Adipose tissue (tissue), 3 donors: ENCODE measurements around the gene SLC4A4. TPM values are rescaled to one million over a fixed set of nuclear protein-coding genes. Genes with fewer than 3 reads are reported as not detected.

Experiments used
- H3K27ac ChIP-seq: one replicate; pipeline ENCODE4 v1.5.1; 2013; ENCODE audit warnings: low read depth, low read length
- WGBS, 3 donors: extraction: QIAGEN DNeasy Blood & Tissue Kit; methylation state at CpG; one replicate each; pipeline ENCODE4 v1.1.7; 2013; 5-methylcytosine and 5-hydroxymethylcytosine counted together
- polyA plus RNA-seq, 3 donors: library from polyadenylated mRNA; stranded (reverse); fragments of 200-250 nt; gene quantifications; one replicate each; pipeline ENCODE4 v1.2.3, GENCODE V29; 2013
- donor health status: healthy with polysubstance abuse.
- donor health status: Bipolar disorder and iron deficiency.
- donor health status: healthy.

SLC4A4 gene
- polyA plus RNA-seq, 3 donors = 1.8 to 70.0 (median 3.1) TPM

DNA sequence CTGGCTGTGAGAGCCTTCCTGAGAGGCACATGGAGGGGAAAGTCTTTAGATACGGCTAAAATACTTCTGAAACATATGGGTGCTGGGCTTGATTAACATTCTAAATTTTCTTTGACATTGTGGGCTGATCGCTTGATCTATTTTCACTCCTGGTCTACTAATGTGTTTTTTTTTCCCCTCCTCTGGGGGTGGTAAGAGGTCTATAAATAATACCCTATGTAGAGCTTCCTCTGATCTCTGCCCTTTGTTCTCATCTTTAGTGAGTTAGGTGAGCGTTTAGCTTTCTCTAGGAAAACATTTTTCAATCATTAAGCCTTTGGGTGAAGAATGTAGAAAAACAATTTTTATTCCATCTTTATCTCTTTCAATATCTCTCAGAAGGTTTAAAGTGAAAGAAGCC lies 9.8 kb downstream of the SLC4A4 start:
- no peak overlapping the region for H3K27ac ChIP-seq
- 73 to 79% (median 76%) methylated on average over 3 of the region's 3 CpGs for WGBS, 3 donors

GRCh38 chr4:71355045-71355444 lies 16.2 kb downstream of the SLC4A4 start:
- 44 to 55% (median 53%) methylated on average over 1 of the region's 1 CpG for WGBS, 3 donors

GRCh38 chr4:71355971-71356370 lies 17.2 kb downstream of the SLC4A4 start:
- no peak overlapping the region for H3K27ac ChIP-seq

More at GRCh38 chr4:71355045-71355444, 16.2 kb downstream of the SLC4A4 start:
- no peak overlapping the region for H3K27ac ChIP-seq

GRCh38 chr4:71356924-71357663 lies 18.3 kb downstream of the SLC4A4 start:
- 58 to 89% (median 83%) methylated on average over 6 of the region's 6 CpGs for WGBS, 3 donors
- no peak overlapping the region for H3K27ac ChIP-seq

DNA sequence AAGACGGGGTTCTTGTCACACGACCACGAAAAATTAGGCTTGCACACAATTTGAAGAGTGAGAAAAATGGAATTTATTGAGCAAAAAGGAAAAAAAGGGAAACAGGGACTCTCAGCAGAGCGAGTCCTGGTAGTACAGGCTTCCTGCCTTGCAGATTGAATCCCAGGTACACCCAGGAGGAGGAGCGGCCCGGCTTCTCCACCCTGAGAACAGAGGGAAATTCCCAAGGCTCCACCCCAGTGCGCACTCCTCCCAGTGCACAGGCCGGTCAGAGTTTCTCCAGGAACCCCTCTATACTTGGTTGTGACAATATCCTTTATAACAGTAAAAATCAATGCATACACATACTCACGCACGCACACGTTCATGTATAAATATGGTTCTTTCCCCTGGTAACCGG lies 22.0 kb downstream of the SLC4A4 start:
- H3K27ac ChIP-seq = no peak overlapping the region
- 87 to 93% (median 91%) methylated on average over 12 of the region's 12 CpGs for WGBS, 3 donors

DNA sequence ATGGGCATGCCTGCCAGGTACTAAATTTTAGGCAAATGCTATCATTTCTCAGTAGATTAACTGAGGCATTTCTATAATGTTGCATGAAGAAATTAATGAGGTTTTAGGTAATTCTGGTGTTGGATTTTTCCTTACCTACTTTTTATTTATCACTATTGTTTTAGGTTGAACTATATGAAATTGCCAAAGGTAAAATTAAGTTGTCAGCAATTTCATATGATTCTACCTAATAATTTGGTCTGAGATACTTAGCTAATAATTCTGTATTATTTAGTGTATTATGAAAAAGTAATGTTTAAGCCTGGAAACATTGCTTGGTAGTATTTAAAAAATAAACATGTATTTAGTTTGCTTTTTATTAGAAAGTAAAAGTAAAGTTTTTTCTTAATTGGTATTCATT lies 22.7 kb downstream of the SLC4A4 start:
- H3K27ac ChIP-seq = no peak overlapping the region

DNA sequence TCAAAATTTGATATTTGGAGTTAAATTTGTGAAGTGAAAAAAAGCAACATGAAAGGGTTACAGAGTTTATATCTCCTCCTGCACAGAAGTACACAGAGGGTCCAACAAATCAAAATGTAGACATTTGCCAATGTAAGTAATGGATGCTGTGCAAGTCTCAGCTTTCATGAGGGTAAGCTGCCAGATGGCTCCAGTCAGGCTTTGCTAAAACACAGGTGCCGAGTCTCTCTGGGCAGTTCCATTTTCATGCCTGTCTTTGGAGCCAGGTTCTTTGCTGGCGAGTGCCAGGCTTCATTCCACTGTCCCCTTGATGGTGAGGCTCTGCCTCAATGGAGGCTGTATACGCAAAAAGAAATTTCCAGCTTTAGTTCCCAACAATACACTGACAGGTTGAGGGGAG lies 27.9 kb downstream of the SLC4A4 start:
- WGBS, 3 donors = 70 to 92% (median 88%) methylated on average over 3 of the region's 3 CpGs
- no peak overlapping the region for H3K27ac ChIP-seq

DNA sequence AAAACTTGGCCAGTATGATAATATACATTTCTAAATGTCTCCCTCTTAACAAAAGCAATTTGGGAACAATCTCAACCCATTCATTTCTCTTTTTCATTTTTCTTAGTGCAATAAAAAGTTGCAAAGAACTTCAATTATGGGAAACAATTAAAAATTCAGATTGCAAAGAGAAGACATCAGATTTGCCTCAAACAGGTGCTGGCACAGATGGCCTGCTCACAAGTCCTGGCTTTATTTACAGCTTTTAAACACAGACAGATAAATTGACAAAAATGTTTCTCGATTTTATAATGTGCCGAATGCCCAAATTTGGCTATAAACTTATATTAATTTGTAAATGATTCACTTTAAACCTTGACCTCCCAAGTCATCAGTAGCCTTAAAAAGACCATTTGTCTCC lies 28.7 kb downstream of the SLC4A4 start:
- H3K27ac ChIP-seq = no peak overlapping the region
- WGBS, 3 donors = 63 to 90% (median 87%) methylated on average over 2 of the region's 2 CpGs

DNA sequence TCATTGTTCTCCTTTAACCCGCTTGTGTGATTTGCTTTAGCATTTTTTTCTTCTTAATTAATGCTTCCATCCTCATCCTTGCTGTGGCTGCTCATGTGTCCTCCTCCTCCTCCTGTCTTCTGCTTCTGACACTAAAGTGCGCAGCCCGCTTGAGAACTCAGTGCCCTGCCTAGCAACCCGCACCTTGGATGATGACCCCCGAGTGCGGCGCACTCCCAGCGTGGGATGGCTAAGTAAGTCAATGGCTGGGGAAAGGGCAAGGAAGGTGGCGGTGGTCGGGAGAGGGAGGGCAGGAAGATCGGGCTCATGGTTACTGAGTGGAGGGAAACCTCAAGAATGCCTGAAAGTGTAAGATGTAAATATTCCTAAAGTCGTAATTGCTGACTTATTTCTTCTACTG lies 30.1 kb downstream of the SLC4A4 start:
- WGBS, 3 donors = 89 to 95% (median 91%) methylated on average over 12 of the region's 12 CpGs
- H3K27ac ChIP-seq = no peak overlapping the region

GRCh38 chr4:71369536-71369935 lies 30.7 kb downstream of the SLC4A4 start:
- H3K27ac ChIP-seq = no peak overlapping the region

- 92 to 100% (median 98%) methylated on average over 2 of the region's 2 CpGs for WGBS, 3 donors
- no peak overlapping the region for H3K27ac ChIP-seq
Observed at GRCh38 chr4:71375494-71375893, 36.7 kb downstream of the SLC4A4 start.

DNA sequence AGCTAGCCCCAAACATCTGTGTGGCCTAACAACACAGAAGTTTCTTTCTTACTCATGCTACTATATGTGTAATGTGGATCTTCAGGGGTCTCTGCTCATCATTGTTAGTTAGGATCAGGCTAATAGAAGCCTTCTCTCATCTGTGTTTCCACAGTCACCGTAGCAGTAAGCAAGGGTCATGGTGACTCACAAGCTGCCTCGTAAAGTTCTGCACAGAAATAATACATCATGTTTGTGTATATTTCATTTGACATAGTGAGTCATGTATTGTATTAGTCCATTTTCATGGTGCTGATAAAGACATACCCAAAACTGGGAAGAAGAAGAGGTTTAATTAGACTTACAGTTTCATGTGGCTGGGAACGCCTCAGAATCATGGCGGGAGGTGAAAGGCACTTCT lies 38.7 kb downstream of the SLC4A4 start:
- 85 to 89% (median 88%) methylated on average over 4 of the region's 4 CpGs for whole genome bisulfite sequencing, 3 donors
- H3K27ac ChIP-seq = no peak overlapping the region

DNA sequence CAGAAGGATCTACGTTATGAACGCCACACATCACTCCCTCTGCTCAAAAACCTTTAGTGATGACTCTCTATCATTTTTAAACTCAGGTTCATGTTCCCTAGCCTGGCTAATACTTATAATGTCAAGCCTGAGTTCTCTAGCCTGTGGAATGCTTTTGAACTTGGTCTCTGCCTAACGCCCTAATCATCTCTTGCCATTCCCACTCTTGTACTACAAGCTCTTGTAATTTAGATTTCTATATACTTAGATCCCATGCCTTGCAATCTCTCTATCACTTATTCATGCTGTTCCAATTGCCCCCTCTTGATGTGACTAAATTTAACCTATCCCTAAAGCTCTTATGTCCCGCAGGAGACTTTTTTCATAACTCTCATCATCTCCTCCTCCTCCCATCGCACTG lies 40.3 kb downstream of the SLC4A4 start:
- WGBS, 3 donors = 88 to 92% (median 91%) methylated on average over 5 of the region's 5 CpGs
- no peak overlapping the region for H3K27ac ChIP-seq

- 78 to 80% (median 80%) methylated on average over 3 of the region's 3 CpGs for WGBS, 3 donors
- no peak overlapping the region for H3K27ac ChIP-seq
Observed at GRCh38 chr4:71380788-71381187, 42.0 kb downstream of the SLC4A4 start.

- no peak overlapping the region for H3K27ac ChIP-seq
- 87 to 92% (median 89%) methylated on average over 3 of the region's 3 CpGs for WGBS, 3 donors
Observed at GRCh38 chr4:71382125-71382899, 43.5 kb downstream of the SLC4A4 start.

DNA sequence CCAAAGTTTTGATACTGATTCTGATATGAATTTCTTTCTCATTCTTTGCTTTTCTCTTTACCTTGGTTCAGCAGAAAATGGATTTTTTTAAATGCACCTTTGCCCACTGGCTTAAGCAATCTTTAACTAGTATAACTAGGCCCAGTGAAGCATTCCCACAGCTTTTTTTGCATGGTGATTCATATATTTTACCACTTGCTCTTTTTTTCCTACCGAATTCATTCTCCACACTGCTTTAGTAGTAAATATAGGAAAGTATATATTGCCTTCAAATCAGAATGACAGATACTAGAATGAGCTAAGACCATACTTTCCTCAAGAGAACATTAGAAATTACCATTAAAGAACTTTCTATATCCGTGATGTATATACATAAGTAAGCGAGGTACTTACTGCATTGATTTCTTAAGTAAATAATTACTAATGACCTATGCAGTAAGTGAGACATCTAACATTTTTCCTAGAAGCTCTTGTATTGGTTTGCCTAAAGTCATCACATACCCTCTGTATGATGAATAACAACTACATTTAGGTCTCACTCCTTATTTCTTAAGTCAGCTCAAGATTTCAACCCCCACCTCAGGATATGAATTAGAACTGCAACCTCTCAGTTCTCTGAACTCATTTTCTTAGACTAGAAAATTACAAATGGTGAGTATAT lies 44.2 kb downstream of the SLC4A4 start:
- 58 to 93% (median 91%) methylated on average over 3 of the region's 3 CpGs for WGBS, 3 donors
- no peak overlapping the region for H3K27ac ChIP-seq

GRCh38 chr4:71383984-71384383 lies 45.2 kb downstream of the SLC4A4 start:
- H3K27ac ChIP-seq = no peak overlapping the region
- 96 to 100% (median 97%) methylated on average over 1 of the region's 1 CpG for WGBS, 3 donors

- no peak overlapping the region for H3K27ac ChIP-seq
- WGBS, 3 donors = 36 to 52% (median 43%) methylated on average over 2 of the region's 2 CpGs
Observed at GRCh38 chr4:71389149-71389827, 50.5 kb downstream of the SLC4A4 start.

- 87 to 90% (median 90%) methylated on average over 3 of the region's 3 CpGs for WGBS, 3 donors
- H3K27ac ChIP-seq = no peak overlapping the region
Observed at GRCh38 chr4:71392109-71392508, 53.3 kb downstream of the SLC4A4 start.
